OCI-LY3 (cell line): ENCODE results near the gene NPSR1.

Experiments used
- H2AFZ ChIP-seq: fragments of 200-600, 300-600 bp; shearing (Covaris generic); 2 replicates; pipeline ENCODE4 v1.6.0; 2014; ENCODE audit warnings: antibody characterized with exemption, low read depth, low read length
- H3K27ac ChIP-seq: fragments of 200-600, 300-600 bp; sonication (generic); 2 replicates; pipeline ENCODE4 v1.5.1; 2014; ENCODE audit warnings: mild to moderate bottlenecking, low read length, moderate library complexity, mixed read lengths
- H3K27me3 ChIP-seq: fragments of 200-600, 300-600 bp; sonication (generic); 2 replicates; pipeline ENCODE4 v1.6.1; 2014; ENCODE audit warnings: low read depth, low read length, mixed read lengths
- H3K36me3 ChIP-seq: fragments of 200-600, 300-600 bp; sonication (generic); replicated peaks from 2 replicates; pipeline ENCODE3; 2014; ENCODE audit warnings: low read depth, low read length, mixed read lengths
- H3K4me1 ChIP-seq: fragments of 300-600, 200-600 bp; sonication (generic); 2 replicates; pipeline ENCODE4 v1.6.1; 2014; ENCODE audit warnings: low read length, mixed read lengths
- H3K4me2 ChIP-seq: fragments of 200-600, 300-600 bp; sonication (generic); 2 replicates; pipeline ENCODE4 v1.6.1; 2014; ENCODE audit warnings: low read length, mixed read lengths
- H3K4me3 ChIP-seq: fragments of 300-600, 200-600 bp; sonication (generic); 2 replicates; pipeline ENCODE4 v1.5.1; 2014; ENCODE audit warnings: antibody characterized with exemption, mild to moderate bottlenecking, low read length, moderate library complexity
- H3K79me2 ChIP-seq: fragments of 300-600, 200-600 bp; shearing (Covaris generic); 2 replicates; pipeline ENCODE4 v1.6.1; 2014; ENCODE audit warnings: mild to moderate bottlenecking, low read length, mixed read lengths
- H3K9ac ChIP-seq: fragments of 300-600, 200-600 bp; shearing (Covaris generic); 2 replicates; pipeline ENCODE4 v1.6.0; 2014; ENCODE audit warnings: mild to moderate bottlenecking, low read length, moderate library complexity
- H3K9me3 ChIP-seq: fragments of 200-600, 300-600 bp; shearing (Covaris generic); 2 replicates; pipeline ENCODE4 v1.6.1; 2014; ENCODE audit warnings: low read length, mixed read lengths; ENCODE audit not compliant: insufficient read depth
- H4K20me1 ChIP-seq: fragments of 200-600, 300-600 bp; sonication (generic); 2 replicates; pipeline ENCODE4 v1.6.1; 2016; ENCODE audit warnings: low read length, mixed read lengths; ENCODE audit not compliant: insufficient read depth
- CTCF ChIP-seq: fragments of 200-600, 300-600 bp; sonication (generic); IDR thresholded peaks from 2 replicates; pipeline ENCODE4 v1.5.1; 2014; ENCODE audit warnings: antibody characterized with exemption, low read length, low read depth
- EZH2phosphoT487 ChIP-seq: fragments of 200-600 bp; shearing (Covaris generic); IDR thresholded peaks from 2 replicates; pipeline ENCODE4 v1.6.1; 2018; ENCODE audit warnings: antibody characterized with exemption, mixed run types, low read depth

NPSR1 gene

GRCh38 chr7:34726221-34726620 is 68.2 kb downstream of the NPSR1 start:
- Histone ChIP-seq H2AFZ (no peak overlapping the region), H4K20me1 (no peaks in the 10 kb centered on the region), H3K79me2 (no peaks in the 10 kb centered on the region), H3K36me3 (no peaks in the 10 kb centered on the region), H3K27ac (no peak overlapping the region), H3K9me3 (no peaks in the 10 kb centered on the region), H3K9ac (no peak overlapping the region), H3K27me3 (no peaks in the 10 kb centered on the region), H3K4me3 (no peak overlapping the region), H3K4me2 (no peak overlapping the region), H3K4me1 (no peaks in the 10 kb centered on the region)
- TF ChIP-seq EZH2phosphoT487 (no peak), CTCF (no peak)

GRCh38 chr7:34727464-34727995 is 69.5 kb downstream of the NPSR1 start:
- Histone ChIP-seq H3K4me2 (no peak overlapping the region), H3K9me3 (no peaks in the 10 kb centered on the region), H3K4me3 (no peak overlapping the region), H3K27ac (no peak overlapping the region), H3K79me2 (no peaks in the 10 kb centered on the region), H3K9ac (no peak overlapping the region), H2AFZ (no peak overlapping the region), H3K36me3 (no peaks in the 10 kb centered on the region), H4K20me1 (no peaks in the 10 kb centered on the region), H3K27me3 (no peaks in the 10 kb centered on the region), H3K4me1 (no peaks in the 10 kb centered on the region)
- TF ChIP-seq EZH2phosphoT487 (no peak), CTCF (no peak)

- H3K9me3 ChIP-seq, result no peaks in the 10 kb centered on the region
- TF ChIP-seq CTCF (no peak), EZH2phosphoT487 (no peak)
- no peaks in the 10 kb centered on the region for H3K4me1 ChIP-seq
- no peaks in the 10 kb centered on the region for H4K20me1 ChIP-seq
- H3K9ac ChIP-seq, result no peak overlapping the region
- no peak overlapping the region for H3K4me3 ChIP-seq
- no peak overlapping the region for H3K4me2 ChIP-seq
- H3K27ac ChIP-seq, result no peak overlapping the region
- H3K79me2 ChIP-seq, result no peaks in the 10 kb centered on the region
- H3K27me3 ChIP-seq, result no peaks in the 10 kb centered on the region
- no peak overlapping the region for H2AFZ ChIP-seq
- no peaks in the 10 kb centered on the region for H3K36me3 ChIP-seq
These were observed 70.1 kb downstream of the NPSR1 start for GRCh38 chr7:34728156-34728555.

GRCh38 chr7:34734771-34735170 is 76.8 kb downstream of the NPSR1 start:
- Histone ChIP-seq H4K20me1 (no peaks in the 10 kb centered on the region), H3K36me3 (no peaks in the 10 kb centered on the region), H3K79me2 (no peaks in the 10 kb centered on the region), H3K9ac (no peak overlapping the region), H2AFZ (no peak overlapping the region), H3K9me3 (no peaks in the 10 kb centered on the region), H3K4me3 (no peak overlapping the region), H3K27ac (no peak overlapping the region), H3K27me3 (peaks cover 2% of the 10 kb centered on the region; the same call in 1 of the 2 replicates), H3K4me2 (no peak overlapping the region), H3K4me1 (no peaks in the 10 kb centered on the region)
- TF ChIP-seq EZH2phosphoT487, result no peak
- TF ChIP-seq CTCF, result no peak
